A204.1 (cell line): ENCODE measurements around the gene RIMKLA.

Experiments used
- FAIRE-seq: peaks from 2 replicates; lab custom pipeline; 2012; peaks lifted over from hg19 to GRCh38; lab: Jason Lieb, UNC

RIMKLA gene, protein sequence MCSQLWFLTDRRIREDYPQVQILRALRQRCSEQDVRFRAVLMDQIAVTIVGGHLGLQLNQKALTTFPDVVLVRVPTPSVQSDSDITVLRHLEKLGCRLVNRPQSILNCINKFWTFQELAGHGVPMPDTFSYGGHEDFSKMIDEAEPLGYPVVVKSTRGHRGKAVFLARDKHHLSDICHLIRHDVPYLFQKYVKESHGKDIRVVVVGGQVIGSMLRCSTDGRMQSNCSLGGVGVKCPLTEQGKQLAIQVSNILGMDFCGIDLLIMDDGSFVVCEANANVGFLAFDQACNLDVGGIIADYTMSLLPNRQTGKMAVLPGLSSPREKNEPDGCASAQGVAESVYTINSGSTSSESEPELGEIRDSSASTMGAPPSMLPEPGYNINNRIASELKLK

DNA sequence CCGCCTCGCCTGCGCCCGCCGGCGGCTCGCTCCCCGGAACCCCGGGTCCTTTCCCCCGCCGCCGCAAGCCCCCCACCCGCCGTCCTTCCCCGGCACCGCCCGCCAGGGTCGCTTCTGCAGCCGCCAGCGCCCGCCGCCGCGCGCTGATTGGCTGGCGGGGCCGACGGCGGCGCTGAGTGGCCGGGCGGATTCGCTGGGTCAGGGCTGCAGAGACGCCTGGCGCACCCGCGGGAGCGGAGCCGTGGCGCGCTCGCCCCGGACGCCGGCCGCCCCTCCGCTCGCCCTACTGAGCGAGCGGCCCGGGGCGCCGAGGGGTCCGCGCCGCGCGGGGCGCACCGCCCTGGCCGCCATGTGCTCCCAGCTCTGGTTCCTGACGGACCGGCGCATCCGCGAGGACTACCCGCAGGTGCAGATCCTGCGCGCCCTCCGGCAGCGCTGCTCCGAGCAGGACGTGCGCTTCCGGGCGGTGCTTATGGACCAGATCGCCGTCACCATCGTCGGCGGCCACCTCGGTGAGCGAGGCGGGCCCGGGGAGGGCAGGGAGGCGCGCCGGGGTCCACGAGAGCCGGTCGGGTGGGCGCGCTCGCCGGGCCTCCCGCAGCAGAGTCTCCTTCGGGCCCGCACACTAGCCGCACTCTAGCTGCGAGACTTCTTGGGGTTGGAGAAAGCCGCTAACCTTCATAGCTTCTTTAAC is at the start of gene RIMKLA:
Gene RIMKLA (plus strand): TSS at position 207 of the 694 bp plus-strand sequence. CDS start 143 bp downstream, at position 350.
- FAIRE-seq, result no peak

DNA sequence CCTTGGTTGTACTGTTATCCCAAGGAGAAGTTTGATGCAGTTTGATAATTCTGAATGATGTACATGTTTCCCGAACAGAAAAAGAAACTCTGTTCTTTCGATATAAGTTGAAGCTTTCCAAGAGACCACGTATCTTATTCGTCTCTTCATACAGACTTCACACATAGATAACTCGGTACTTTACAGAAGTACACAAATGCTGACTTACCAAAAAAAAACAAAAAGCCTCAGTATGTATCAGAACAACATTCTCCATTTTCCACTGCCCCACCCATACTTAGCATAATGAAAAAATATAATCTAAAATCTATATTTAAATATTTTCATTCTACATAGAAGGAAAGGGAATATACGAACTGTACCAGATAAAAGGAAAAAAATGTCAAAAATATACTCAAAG is 47.7 kb upstream of the RIMKLA start:
- FAIRE-seq, result no peak

DNA sequence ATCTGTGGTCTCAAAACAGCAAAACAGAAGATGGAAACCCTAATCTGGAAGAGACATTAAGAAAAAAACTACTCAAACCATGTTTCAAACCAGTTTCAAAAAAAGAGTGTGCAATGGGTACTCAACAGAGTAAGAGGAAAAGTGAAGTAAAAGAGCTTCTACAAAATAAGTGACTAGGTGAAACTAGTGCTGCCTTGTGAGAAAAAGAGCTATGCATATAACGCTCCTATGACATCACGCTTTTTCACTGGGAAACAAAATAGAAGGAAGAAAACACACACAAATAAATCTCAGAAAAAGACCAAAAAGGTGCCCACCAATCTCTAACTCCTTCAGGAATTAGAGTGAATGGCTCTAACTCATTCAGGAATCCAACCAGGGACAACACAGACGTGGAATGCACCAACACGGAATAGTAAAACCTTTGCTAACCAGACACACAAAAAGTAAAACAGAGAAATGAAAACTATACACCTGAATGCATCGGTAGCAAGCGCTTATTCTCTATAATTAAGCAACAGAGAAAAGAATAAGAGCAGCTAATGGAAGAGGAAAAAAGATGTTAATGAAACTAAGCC is 46.8 kb upstream of the RIMKLA start:
- no peak for FAIRE-seq

DNA sequence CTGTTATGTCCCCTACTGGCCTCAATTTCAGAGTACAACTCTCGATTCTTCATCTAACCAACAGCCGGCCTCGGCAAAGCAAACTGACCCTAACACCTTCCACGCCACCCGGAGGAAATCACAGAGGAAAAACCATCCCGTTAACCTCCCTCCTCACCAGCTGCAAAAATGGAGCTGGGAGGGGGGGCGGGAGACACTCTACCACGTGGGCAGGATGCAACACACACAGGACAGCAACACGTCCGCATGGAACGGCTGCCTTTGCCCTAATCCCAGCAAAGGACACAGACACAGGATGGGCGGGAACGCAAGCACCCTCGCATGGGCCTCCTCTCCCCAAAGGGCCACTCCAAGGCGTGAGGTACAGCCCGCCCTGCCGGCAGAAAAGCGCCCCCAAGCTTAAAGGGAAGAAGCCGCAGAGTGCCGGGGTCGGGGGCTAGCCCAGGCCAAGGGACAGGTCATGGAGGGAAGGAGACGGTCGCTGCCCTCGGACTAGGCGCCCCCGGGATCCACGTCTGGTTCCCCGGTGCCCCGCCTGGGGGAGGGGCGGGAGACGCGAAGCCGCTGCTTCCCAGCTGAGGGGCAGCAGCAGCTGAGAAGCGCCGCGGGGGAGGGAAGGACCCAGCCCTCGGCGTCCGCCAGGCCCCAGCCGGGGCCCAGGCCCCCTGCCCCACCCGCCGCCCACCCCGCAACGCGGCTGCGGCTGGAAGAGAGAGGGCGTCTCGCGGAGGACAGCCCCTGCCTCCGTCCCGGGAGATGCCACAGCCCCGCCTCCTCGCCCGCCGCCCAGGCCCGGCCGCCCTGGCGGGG is 46.1 kb upstream of the RIMKLA start:
- FAIRE-seq, result no peak

DNA sequence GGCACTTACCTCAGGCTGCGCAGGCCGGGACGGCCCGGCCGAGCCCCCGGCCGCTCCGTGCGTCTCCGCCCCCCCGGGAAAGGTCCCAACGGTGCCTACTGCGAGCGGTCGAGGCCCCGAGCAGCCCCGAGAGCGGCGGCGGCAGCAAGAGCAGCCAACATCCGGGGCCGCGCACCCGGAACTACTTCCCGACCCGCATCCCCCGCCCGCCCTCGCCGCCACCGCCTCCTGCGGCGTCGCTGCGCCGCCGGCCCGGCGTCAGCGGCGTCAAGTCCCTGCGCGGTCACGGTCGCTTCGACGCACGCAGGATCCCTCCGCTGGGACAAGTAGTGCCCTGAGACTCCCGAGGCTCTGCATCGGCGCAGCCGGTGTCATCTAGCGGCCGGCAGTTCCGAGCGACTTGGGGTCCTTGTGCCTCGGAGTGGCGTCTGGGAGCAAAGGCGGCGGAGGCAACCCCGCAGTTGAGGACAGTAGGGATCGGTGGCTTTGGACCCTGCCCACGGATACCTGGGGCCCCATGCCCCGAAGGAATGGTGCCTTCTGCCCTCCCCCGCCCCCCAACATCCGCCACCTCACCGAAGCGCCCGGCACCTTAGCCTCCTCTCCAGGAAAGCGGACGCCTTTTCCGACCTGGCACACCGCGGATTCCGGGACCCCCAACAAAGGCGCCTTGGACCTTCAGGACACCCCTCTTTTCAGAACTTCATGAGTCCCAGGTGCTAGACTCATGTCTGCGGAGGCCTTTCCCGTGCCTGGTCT is 45.4 kb upstream of the RIMKLA start, which contains the start of gene FOXJ3:
Gene FOXJ3 (minus strand): TSS at position 186 of the 759 bp plus-strand sequence. CDS start 24,142 bp downstream, outside the sequence.
- no peak for FAIRE-seq

DNA sequence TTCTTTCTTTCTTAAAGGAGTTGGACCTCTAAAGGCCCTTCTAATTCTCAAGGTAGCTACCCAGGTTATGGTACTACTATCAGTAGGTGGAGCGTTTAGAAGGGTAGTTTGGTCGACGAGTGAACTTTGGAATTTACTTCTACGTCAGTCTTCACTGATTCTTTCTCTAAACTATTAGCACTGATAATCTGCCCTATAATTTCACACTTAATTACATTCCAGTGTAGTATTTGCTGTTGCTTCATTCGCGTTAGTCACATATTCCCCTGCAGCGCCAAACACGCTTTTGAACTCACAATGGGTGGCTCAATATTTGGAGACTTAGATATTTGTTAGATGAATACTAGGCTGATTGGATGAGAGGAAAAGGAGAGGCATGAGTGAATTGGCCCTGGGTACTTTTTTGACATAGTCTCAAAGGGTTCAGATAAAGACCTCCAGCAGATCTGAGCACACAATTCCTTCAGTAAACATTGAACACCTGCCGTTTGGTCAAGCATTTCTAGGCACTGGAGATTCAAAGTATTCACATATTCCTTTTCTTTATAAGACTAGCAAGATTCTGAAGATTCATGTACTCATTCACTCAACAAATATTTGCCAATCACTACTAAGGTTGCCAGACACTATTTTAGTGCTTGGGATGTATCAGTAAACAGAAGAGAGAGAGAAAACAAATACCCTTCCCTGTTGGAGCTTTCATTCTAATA is 44.6 kb upstream of the RIMKLA start:
- FAIRE-seq, result no peak

DNA sequence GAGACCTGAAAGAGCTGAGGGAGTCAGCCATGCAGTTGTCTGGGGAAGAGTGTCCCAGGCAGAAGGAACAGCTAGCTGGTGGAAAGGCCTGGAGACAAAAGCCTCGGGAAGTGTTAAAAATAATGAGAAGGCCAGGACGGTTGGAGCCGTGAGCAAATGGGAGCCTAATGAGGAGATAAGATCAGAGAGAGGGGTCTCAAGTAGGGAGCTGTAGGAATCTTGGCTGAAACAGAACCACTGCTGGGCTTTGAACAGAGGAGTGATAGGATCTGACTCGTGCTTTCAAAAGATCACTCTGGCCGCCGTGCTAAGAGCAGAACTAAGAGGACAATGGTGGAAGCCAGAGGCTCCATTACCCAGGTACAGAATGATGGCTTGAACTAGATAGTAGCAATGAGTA is 43.6 kb upstream of the RIMKLA start:
- no peak for FAIRE-seq

DNA sequence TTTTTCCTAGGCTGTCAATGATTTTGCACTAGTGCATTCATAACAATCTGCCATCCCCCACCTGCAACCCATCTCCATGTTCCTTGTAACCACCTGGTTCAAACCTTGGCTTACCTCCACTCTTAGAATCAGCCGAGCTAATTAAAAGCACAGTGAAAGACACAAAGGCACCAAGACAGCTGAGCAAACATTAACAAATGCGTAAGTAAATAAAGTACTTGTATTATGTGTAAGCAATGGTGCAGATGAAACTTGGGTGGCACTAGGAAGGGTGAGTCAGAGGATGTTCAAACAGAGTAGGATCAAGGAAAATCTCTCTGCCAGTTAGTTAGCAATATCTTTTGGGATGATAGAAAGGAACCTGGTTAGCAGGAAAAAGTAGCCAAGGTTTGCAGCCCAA is 40.5 kb upstream of the RIMKLA start:
- no peak for FAIRE-seq

DNA sequence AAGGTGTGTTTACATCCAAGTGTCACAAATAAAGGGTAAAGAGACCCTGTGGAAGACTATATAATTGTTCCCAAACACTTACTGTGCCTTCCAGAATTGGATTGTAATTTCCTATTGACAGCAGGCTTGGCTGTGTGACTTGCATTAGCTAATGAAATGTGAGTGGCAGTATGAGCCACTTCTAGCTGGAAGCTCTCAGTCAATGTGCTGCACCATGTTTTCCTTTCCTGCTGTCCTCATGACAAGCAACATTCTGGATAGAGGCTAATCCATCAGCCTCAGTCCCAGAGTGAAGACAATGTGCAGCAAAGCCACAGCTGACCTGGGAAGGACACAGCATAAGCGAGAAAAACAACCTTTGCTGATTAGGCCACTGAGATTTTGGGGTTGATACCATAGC is 39.7 kb upstream of the RIMKLA start:
- no peak for FAIRE-seq

DNA sequence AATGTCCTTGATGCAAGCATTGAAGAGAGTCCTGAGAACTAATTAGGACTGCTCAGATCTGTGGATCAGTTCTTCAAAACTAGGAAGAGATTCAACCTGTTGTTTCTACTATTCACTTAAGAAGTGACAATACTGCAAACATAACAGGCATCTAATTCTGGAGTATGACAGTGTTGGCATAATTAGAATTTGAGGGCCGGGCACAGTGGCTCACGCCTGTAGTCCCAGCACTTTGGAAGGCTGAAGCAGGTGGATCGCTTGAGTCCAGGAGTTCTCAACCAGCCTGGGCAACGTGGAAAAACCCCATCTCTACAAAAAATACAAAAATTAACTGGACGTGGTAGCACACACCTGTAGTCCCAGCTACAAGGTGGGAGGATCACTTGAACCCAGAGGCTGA is 37.5 kb upstream of the RIMKLA start:
- no peak for FAIRE-seq

DNA sequence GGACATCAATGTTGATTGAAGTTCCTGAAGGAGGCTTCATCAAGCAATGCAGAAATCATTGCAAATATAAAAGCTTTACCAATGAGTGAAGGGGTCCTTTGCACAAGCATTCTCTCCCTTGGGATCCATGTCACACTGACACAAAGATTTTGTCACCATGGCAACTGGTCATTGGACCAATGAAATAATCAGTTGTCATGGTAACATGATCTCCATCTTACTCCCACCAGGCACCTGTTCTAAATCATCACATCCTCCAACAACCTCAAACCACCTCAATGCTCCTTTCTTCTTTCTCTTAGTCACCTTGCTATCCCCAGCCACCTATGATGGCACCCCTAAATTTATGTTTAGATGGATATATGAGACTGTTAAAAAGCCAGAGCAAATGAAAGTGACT is 32.1 kb upstream of the RIMKLA start:
- no peak for FAIRE-seq

DNA sequence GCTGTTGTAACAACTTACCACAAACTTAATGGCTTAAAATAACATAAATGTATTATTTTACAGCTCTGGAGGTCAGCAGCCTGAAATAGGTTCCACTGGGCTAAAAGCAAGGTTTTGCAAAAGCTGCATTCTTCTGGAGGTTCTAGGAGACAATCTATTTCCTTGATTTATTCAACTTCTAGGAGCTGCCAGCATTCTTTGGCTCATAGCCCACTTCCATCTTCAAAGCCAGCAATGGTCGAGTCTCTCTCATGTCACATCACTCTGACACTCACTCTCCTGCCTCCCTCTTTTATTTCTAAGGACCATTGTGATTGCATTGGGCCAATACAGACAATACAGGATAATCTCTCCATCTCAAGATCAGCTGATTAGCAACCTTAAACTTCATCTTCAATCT is 30.5 kb upstream of the RIMKLA start:
- no peak for FAIRE-seq

DNA sequence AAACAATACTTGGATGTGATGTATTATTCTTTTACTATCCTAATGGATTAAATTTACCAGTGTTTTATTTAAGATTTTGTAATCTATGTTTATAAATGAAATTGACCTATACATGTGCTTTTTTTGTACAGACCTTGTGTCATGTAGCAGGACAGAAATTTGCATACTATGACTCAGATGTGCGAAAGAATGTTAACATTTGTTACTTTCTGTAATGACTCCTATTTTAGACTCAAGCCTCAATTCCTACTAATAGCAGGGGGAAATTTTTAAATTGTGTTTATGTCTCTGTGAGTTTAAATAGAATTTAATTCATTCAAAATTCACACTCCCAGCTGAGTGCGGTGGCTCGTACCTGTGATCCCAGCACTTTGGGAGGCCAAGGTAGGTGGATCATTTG is 21.8 kb upstream of the RIMKLA start:
- no peak for FAIRE-seq

DNA sequence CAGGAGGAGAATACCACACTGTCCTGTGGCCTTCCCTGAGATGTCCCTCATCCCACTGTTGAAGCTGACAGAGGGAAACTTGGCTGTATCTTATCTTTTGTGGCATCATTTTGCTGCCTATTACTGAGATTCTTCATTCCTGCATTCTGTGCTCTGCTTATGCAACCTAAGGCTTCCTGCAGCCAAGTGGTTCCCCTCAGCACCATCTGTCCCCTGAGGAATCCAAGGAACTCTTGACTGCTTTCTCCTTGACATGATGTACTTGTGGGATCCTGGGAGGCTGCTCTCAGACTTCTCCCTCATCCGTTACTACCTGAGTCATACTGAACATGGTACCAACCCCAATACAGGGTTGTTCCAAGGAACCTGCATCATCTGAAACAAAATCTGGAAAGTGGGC is 21.1 kb upstream of the RIMKLA start:
- no peak for FAIRE-seq

DNA sequence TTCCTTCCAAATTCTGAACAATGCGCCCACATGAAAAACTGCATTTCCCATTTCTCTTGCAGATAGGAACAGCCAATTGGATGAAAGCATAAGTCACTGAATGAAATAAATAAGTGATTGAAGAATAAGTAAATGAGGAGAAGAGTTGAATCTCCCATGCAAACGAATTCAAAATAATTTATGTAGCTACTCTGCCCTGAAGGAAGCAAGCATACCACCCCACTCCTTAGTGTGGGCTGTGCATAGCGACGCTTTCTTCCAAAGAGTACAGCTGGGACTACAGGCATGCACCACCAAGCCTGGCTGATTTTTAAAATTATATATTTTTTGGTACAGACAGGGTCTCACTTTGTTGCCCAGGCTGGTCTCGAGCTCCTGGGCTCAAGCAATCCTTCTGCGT is 16.5 kb upstream of the RIMKLA start:
- FAIRE-seq, result no peak

DNA sequence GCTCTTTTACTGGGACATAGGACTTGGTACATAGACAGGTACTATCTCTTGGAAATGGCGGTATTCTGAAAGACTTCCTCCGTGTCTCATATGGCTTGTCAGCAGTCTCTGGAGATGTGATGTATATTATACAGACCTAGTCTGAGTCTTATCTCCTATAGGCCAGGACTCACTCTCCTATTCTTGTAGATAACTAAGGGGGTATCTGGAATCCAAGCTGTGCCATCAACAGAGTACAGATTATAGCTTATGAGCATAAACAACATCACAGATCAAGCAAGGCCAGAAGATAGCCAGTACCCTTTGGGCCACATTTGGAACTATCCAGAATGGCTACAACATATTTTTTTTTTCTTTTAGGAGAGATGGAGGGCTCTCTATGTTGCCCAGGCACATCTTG is 16.1 kb upstream of the RIMKLA start:
- no peak for FAIRE-seq

DNA sequence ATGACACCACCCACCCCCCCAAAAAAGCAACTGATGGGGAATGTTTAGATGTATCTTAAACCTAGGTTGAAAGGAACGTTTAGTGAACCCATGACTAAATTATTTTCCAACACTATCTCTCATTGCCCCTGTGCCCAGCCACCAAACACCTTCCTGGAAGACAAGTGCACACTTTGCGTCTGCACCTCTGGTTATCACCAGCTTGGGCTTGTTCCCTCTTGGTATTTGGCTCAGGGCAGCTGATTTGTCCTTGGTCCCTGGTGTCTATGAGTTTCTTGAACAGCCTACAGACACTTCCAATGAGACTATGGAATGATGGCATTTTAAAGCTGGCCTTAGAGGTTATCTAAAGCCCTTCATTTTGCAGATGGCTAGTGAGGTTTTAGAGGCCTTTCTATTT is 15.5 kb upstream of the RIMKLA start:
- no peak for FAIRE-seq

DNA sequence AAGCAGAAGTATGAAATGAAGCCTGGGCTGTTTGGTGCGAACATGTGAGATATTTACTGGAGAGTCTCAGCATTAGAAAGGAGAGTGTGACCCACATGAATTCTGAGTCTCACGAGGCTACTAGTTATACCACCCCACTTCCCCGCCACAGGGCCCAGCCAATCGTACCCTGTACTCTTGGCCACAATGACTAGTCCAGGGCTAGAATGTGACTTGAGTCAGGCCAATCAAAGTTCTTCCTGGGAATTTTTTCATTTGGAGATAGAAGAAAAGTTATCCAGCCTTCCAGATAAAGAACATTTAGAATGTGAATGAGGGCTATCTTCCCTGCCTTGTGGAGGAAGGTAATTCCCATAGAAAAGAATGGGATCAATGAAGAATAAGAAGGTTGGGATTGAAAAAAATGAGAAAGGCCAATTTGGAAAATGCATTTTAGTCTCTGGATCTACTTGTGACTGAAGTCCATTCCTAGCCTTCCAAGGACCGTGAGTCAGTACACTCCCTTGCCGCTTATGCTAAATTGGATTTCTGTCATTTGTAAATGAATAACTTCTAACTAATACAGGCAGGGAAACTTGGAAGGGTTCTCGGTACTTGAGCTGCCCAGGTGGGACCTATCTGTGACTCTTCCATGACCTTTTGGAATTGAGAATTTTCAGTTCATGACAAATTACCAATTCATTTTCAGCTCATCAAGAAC is 12.3 kb upstream of the RIMKLA start:
- no peak for FAIRE-seq

DNA sequence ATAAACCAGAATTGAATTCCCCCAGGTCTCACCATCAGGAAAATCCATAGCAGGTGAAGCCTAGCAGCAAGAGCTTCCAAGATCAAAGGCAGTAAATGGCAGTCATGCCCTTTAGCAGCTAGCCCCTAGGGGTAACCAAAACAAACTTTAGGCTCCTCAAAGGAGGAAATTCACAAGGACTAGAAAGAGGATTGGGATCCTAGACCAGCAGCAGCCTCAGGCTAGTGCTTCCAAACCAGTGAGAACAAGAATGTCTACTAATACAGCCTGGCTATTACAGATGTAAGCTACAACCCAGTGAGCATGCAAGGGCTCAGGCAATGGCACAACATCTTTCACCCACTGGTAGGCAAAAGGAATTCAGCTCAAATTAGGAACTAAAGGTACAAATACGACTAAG is 11.1 kb upstream of the RIMKLA start:
- no peak for FAIRE-seq

DNA sequence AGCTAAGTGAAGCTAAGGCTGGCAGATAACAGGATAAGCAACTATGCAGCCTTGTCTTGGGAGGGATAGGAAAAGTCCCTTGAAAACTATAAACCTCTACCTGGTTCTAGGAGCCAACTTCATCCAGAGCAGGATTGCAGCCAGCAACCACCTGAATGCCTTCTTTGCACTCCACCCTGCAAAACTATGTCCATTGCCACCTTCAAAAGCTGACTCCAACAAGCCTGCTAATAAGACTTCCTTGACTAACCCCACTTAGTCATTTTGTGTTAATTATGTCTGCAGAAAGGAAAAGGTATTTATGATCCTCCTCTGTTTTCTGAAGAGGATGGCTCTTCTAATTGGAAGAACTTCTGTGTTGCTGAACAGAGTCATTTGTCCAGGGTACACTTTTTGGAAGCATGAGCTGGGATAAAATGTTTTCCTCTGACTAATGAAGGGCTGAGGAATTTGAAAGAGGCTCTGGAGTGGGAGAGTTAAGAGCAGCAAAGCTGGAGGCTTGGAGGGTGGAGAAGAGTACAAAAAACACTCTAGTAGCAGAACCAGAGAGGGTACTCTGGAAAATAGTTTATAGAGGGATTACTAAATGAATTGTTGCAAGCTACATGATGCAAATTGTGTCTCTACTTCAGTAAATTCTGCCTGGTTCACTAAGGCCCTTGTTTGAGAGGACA is 9.6 kb upstream of the RIMKLA start:
- no peak for FAIRE-seq
